Measurements from ENCODE around the gene C1RL.

Gene C1RL

GRCh38 chr12:7096979-7097378 is 12.0 kb downstream of the C1RL start:
- Mint-ChIP-seq H3K4me1 (peaks cover 25% of the 10 kb centered on the region), H3K27me3 (ENCODE audit: low read depth, poor library complexity) (peaks cover 8% of the 10 kb centered on the region), H3K27ac (peak overlapping the region; percentile 66), H3K4me3 (no peak overlapping the region), H3K36me3 (ENCODE audit: low read depth) (peaks cover 22% of the 10 kb centered on the region), H3K9me3 (no peaks in the 10 kb centered on the region)
- no peak for DNase-seq
- no peak for TF ChIP-seq CTCF (IDR thresholded peaks at IDR 0.05)

GRCh38 chr12:7096006-7096932 is 12.7 kb downstream of the C1RL start:
- H3K27me3 Mint-ChIP-seq (ENCODE audit: low read depth, poor library complexity), result peaks cover 8% of the 10 kb centered on the region
- H3K36me3 Mint-ChIP-seq (ENCODE audit: low read depth), result peaks cover 22% of the 10 kb centered on the region
- H3K4me3 Mint-ChIP-seq, result no peak overlapping the region
- H3K9me3 Mint-ChIP-seq, result no peaks in the 10 kb centered on the region
- no peak for DNase-seq
- H3K27ac Mint-ChIP-seq, result peak overlapping the region; percentile 66
- no peak for TF ChIP-seq CTCF (IDR thresholded peaks at IDR 0.05)
- peaks cover 31% of the 10 kb centered on the region for H3K4me1 Mint-ChIP-seq

- DNase-seq, result no peak
- Mint-ChIP-seq H3K27ac (no peak overlapping the region), H3K27me3 (ENCODE audit: low read depth, poor library complexity) (peaks cover 11% of the 10 kb centered on the region), H3K9me3 (no peaks in the 10 kb centered on the region), H3K4me1 (peaks cover 43% of the 10 kb centered on the region), H3K4me3 (no peak overlapping the region), H3K36me3 (ENCODE audit: low read depth) (peaks cover 15% of the 10 kb centered on the region)
- TF ChIP-seq CTCF (IDR thresholded peaks at IDR 0.05), result no peak
Observed at GRCh38 chr12:7093892-7094291, 15.1 kb downstream of the C1RL start.

- peaks cover 11% of the 10 kb centered on the region for H3K36me3 Mint-ChIP-seq (ENCODE audit: low read depth)
- no peak for TF ChIP-seq CTCF (IDR thresholded peaks at IDR 0.05)
- H3K9me3 Mint-ChIP-seq, result no peaks in the 10 kb centered on the region
- H3K4me3 Mint-ChIP-seq, result no peak overlapping the region
- no peak for DNase-seq
- no peak overlapping the region for H3K27ac Mint-ChIP-seq
- H3K27me3 Mint-ChIP-seq (ENCODE audit: low read depth, poor library complexity), result peaks cover 15% of the 10 kb centered on the region
- peaks cover 43% of the 10 kb centered on the region for H3K4me1 Mint-ChIP-seq
Observed at GRCh38 chr12:7093486-7093885, 15.5 kb downstream of the C1RL start.

- peaks cover 6% of the 10 kb centered on the region for H3K36me3 Mint-ChIP-seq (ENCODE audit: low read depth)
- peaks cover 16% of the 10 kb centered on the region for H3K27me3 Mint-ChIP-seq (ENCODE audit: low read depth, poor library complexity)
- H3K4me3 Mint-ChIP-seq, result no peak overlapping the region
Observed at GRCh38 chr12:7092986-7093460, 16.0 kb downstream of the C1RL start.

More at GRCh38 chr12:7092986-7093460, 16.0 kb downstream of the C1RL start:
- H3K9me3 Mint-ChIP-seq, result no peaks in the 10 kb centered on the region
- peaks cover 43% of the 10 kb centered on the region for H3K4me1 Mint-ChIP-seq
- no peak overlapping the region for H3K27ac Mint-ChIP-seq
- TF ChIP-seq CTCF (IDR thresholded peaks at IDR 0.05), result no peak
- no peak for DNase-seq
